H1 (cell line): ENCODE measurements around the gene MSS51. TPM values are rescaled to one million over a fixed set of nuclear protein-coding genes. Genes with fewer than 3 reads are reported as not detected.

Experiments used
- CTCF ChIA-PET: fragments of 300-600 bp; sonication (Branson Sonifier 250); formaldehyde crosslinking; loops from one replicate; lab custom pipeline; 2021; ENCODE audit not compliant: partially characterized antibody; lab: Charles Lee
- POLR2A ChIA-PET: fragments of 300-600 bp; sonication (Branson Sonifier 250); formaldehyde crosslinking; loops from one replicate; lab custom pipeline; 2021; ENCODE audit warnings: inconsistent platforms; ENCODE audit not compliant: partially characterized antibody; lab: Charles Lee
- DNase-seq, 2 experiments: peaks; one replicate each; pipeline versions ENCODE4 v3.0.0 to v3.0.0-alpha.2; 2010 to 2022; ENCODE audit warnings: low spot score in 2 of 2, low read depth in 1 of 2, mixed read lengths in 1 of 2
- FAIRE-seq: peaks from 2 replicates; lab custom pipeline; 2011; peaks lifted over from hg19 to GRCh38; lab: Jason Lieb, UNC
- H2AFZ ChIP-seq: 2 replicates; pipeline ENCODE4 v1.8.1; 2012; ENCODE audit warnings: low read length, inconsistent platforms
- H2AK5ac ChIP-seq: 2 replicates; pipeline ENCODE4 v1.6.1; 2013; ENCODE audit warnings: low read depth, low read length
- H2BK120ac ChIP-seq: replicated peaks from 2 replicates; pipeline ENCODE3; 2013; ENCODE audit warnings: low read depth, low read length, inconsistent platforms
- H2BK12ac ChIP-seq: 2 replicates; pipeline ENCODE4 v1.6.1; 2013; ENCODE audit warnings: low read depth, low read length
- H2BK15ac ChIP-seq: 2 replicates; pipeline ENCODE4 v1.6.1; 2013; ENCODE audit warnings: low read length
- H2BK20ac ChIP-seq: 2 replicates; pipeline ENCODE4 v1.6.1; 2013; ENCODE audit warnings: low read length
- H2BK5ac ChIP-seq: 2 replicates; pipeline ENCODE4 v1.6.1; 2013; ENCODE audit warnings: low read depth, low read length
- H3K14ac ChIP-seq: 2 replicates; pipeline ENCODE4 v1.6.1; 2013; ENCODE audit warnings: inconsistent platforms; ENCODE audit not compliant: insufficient read length
- H3K18ac ChIP-seq: 2 replicates; pipeline ENCODE4 v1.6.1; 2013; ENCODE audit warnings: low read length; ENCODE audit errors: extremely low read depth
- H3K23ac ChIP-seq: 2 replicates; pipeline ENCODE4 v1.6.1; 2013; ENCODE audit warnings: inconsistent platforms; ENCODE audit not compliant: insufficient read length
- H3K23me2 ChIP-seq: 2 replicates; pipeline ENCODE4 v1.6.1; 2013; ENCODE audit warnings: low read depth, low read length
- H3K27ac ChIP-seq: 2 replicates; pipeline ENCODE4 v1.6.1; 2011; ENCODE audit warnings: low read depth, low read length, inconsistent platforms
- H3K27me3 ChIP-seq, 4 experiments: replicated peaks in 1 of 4; 1 replicate in 1 of 4; 2 replicates in 3 of 4; pipeline versions ENCODE4 v1.6.1 to v1.8.1; 2011 to 2013; ENCODE audit warnings: low read length in 3 of 4, mild to moderate bottlenecking in 3 of 4, inconsistent platforms in 2 of 4, mixed read lengths in 2 of 4, moderate library complexity in 1 of 4; ENCODE audit not compliant: control insufficient read depth in 3 of 4, insufficient read depth in 3 of 4; ENCODE audit errors: extremely low read depth in 1 of 4
- H3K36me3 ChIP-seq, 4 experiments: 2 replicates each; pipeline versions ENCODE4 v1.6.1 to v1.8.1; 2011 to 2013; ENCODE audit warnings: mild to moderate bottlenecking in 4 of 4, low read length in 3 of 4, moderate library complexity in 2 of 4, control low read depth in 1 of 4, inconsistent platforms in 1 of 4; ENCODE audit not compliant: insufficient read depth in 4 of 4, control insufficient read depth in 2 of 4
- H3K4ac ChIP-seq: replicated peaks from 2 replicates; pipeline ENCODE3; 2013; ENCODE audit warnings: low read length, low read depth, mixed read lengths, inconsistent platforms; ENCODE audit not compliant: insufficient read length
- H3K4me1 ChIP-seq, 4 experiments: replicated peaks in 1 of 4; 1 replicate in 1 of 4; 2 replicates in 3 of 4; pipeline versions ENCODE4 v1.6.1 to v1.8.1; 2011 to 2013; ENCODE audit warnings: low read length in 3 of 4, inconsistent platforms in 2 of 4, mixed read lengths in 1 of 4; ENCODE audit not compliant: insufficient read depth in 4 of 4, control insufficient read depth in 3 of 4
- H3K4me2 ChIP-seq, 2 experiments: 2 replicates each; pipeline versions ENCODE4 v1.6.1 to v1.8.1; 2011 to 2013; ENCODE audit warnings: low read depth in 2 of 2, low read length in 2 of 2, control low read depth in 1 of 2, inconsistent platforms in 1 of 2, mild to moderate bottlenecking in 1 of 2; ENCODE audit not compliant: insufficient read depth in 1 of 2
- H3K4me3 ChIP-seq, 4 experiments: fragments of 200-600, 300-600 bp in 1 of 4; sonication (generic), shearing (Covaris generic), sonication (Bioruptor Twin) in 1 of 4; 2 replicates each; pipeline versions ENCODE4 v1.5.1 to v1.8.1; 2011 to 2016; ENCODE audit warnings: low read length in 4 of 4, low read depth in 3 of 4, control low read depth in 2 of 4, inconsistent platforms in 2 of 4, mild to moderate bottlenecking in 2 of 4, mixed read lengths in 1 of 4, moderate library complexity in 1 of 4; ENCODE audit not compliant: insufficient read depth in 2 of 4; ENCODE audit errors: extremely low read depth in 1 of 4
- H3K56ac ChIP-seq: replicated peaks from 2 replicates; pipeline ENCODE3; 2013; ENCODE audit warnings: low read depth, mild to moderate bottlenecking, mixed read lengths, low read length, inconsistent platforms; ENCODE audit not compliant: insufficient read length
- H3K79me1 ChIP-seq: 2 replicates; pipeline ENCODE4 v1.6.1; 2013; ENCODE audit warnings: low read depth, low read length, control low read depth
- H3K79me2 ChIP-seq, 2 experiments: 2 replicates each; pipeline versions ENCODE4 v1.6.1 to v1.8.1; 2012 to 2013; ENCODE audit warnings: low read length in 2 of 2, mild to moderate bottlenecking in 2 of 2, inconsistent platforms in 1 of 2; ENCODE audit not compliant: insufficient read depth in 2 of 2, control insufficient read depth in 1 of 2
- H3K9ac ChIP-seq, 4 experiments: replicated peaks in 1 of 4; 1 replicate in 1 of 4; 2 replicates in 3 of 4; pipeline versions ENCODE4 v1.6.1 to v1.8.1; 2011 to 2013; ENCODE audit warnings: low read depth in 3 of 4, low read length in 3 of 4, control low read depth in 2 of 4, mild to moderate bottlenecking in 2 of 4, moderate library complexity in 2 of 4, inconsistent platforms in 1 of 4; ENCODE audit errors: extremely low read depth in 1 of 4
- H3K9me3 ChIP-seq, 2 experiments: 2 replicates each; pipeline versions ENCODE4 v1.6.1 to v1.8.1; 2012 to 2013; ENCODE audit warnings: mild to moderate bottlenecking in 2 of 2, moderate library complexity in 2 of 2, control low read depth in 1 of 2, inconsistent platforms in 1 of 2, low read depth in 1 of 2, low read length in 1 of 2, mixed read lengths in 1 of 2; ENCODE audit not compliant: insufficient read depth in 2 of 2
- H4K20me1 ChIP-seq, 2 experiments: replicated peaks in 1 of 2; 2 replicates each; pipeline versions ENCODE3 to v1.8.1; 2011 to 2013; ENCODE audit warnings: inconsistent platforms in 2 of 2, low read length in 2 of 2, mild to moderate bottlenecking in 1 of 2; ENCODE audit not compliant: insufficient read depth in 2 of 2, control insufficient read depth in 1 of 2
- H4K5ac ChIP-seq: 2 replicates; pipeline ENCODE4 v1.6.1; 2013; ENCODE audit warnings: low read length, low read depth, mixed read lengths, inconsistent platforms; ENCODE audit not compliant: insufficient read length
- H4K8ac ChIP-seq: 2 replicates; pipeline ENCODE4 v1.8.0; 2013; ENCODE audit warnings: mild to moderate bottlenecking, moderate library complexity, low read length, inconsistent platforms; ENCODE audit not compliant: insufficient read depth; ENCODE audit errors: extremely low read depth
- H4K91ac ChIP-seq: replicated peaks from 2 replicates; pipeline ENCODE3; 2013; ENCODE audit warnings: low read length, mixed read lengths, inconsistent platforms; ENCODE audit not compliant: insufficient read length
- BRCA1 ChIP-seq: IDR thresholded peaks from 2 replicates; pipeline ENCODE4 v1.6.1; 2012; ENCODE audit warnings: low read depth, low read length, improper control_type of control experiment
- TAF1 ChIP-seq: IDR thresholded peaks from 2 replicates; pipeline ENCODE4 v1.6.1; 2011; ENCODE audit warnings: mild to moderate bottlenecking, low read depth, low read length
- WGBS, 2 experiments: shearing (Covaris generic) in 1 of 2; methylation state at CpG; one replicate each; pipeline versions ENCODE4 v1.1.6 to v1.1.7; 2013 to 2015; ENCODE audit warnings: low lambda C conversion rate in 2 of 2, mixed read lengths in 2 of 2, inconsistent platforms in 1 of 2, low coverage in 1 of 2, missing lambda C conversion rate in 1 of 2; ENCODE audit not compliant: insufficient replicate concordance in 2 of 2, insufficient coverage in 1 of 2, insufficient read length in 1 of 2; ENCODE audit errors: extremely low coverage in 1 of 2, missing lambda C conversion rate in 1 of 2; 5-methylcytosine and 5-hydroxymethylcytosine counted together
- polyA plus RNA-seq, 7 experiments: library from polyadenylated mRNA; depleted of rRNA in 3 of 7; stranded (reverse) in 5 of 7; unstranded in 2 of 7; fragments of >200 nt in 5 of 7; fragments of 200-250 nt in 2 of 7; gene quantifications; 1 replicate in 5 of 7; 2 replicates in 1 of 7; 4 replicates in 1 of 7; pipeline versions ENCODE4 v1.2.1 to v1.2.3, GENCODE V29; 2011 to 2013; ENCODE audit warnings: missing spikeins in 2 of 7, mixed read lengths in 2 of 7
- total RNA-seq: library from RNA; stranded (reverse); fragmentation: NEBNext Ultra II Directional; extraction: Animal tissue kit (Norgen Biotek cat#: 25700); gene quantifications from 2 replicates; pipeline ENCODE4 v1.2.1, GENCODE V29; 2021

MSS51 gene
- total and polyA plus RNA-seq, 2 of the 8 experiments (the other 6 are each of a cell fraction or from before 2014, with no cell fraction given): 1.5 to 1.7 TPM

DNA sequence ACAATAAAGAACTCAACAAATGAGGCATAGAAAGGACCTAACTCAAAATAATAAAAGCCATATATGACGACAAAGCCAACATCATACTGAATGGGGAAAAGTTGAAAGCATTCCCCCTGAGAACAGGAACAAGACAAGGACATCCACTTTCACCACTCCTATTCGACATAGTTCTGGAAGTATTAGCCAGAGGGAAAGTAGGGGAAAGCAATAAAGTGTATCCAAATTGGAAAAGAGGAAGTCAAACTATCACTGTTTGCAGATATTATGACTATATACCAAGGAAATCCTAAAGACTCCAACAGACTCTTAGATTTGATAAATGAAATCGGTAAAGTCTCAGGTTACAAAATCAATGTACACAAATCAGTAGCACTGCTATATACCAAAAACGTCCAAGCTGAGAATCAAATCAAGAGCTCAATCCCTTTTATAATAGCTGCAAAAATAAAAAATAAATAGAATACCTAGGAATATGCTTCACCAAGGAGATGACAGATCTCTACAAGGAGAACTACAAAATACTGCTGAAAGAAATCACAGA, 24.3 kb downstream of the MSS51 start:
- DNase-seq (no peak), FAIRE-seq (no peak)
- H2BK20ac ChIP-seq: no peak overlapping the region
- CTCF ChIA-PET: interaction anchor here (0.7 kb wide), 1 partner anchor 131 kb away, joined by 3 read pairs; no protein-coding TSS in a partner anchor
- H3K36me3 ChIP-seq: no peaks in the 10 kb centered on the region; a peak in 1 of 8 replicates
- no peak overlapping the region for H3K56ac ChIP-seq
- H2AK5ac ChIP-seq: no peak overlapping the region
- peaks cover 7% of the 10 kb centered on the region for H3K23me2 ChIP-seq
- H3K9ac ChIP-seq: no peak overlapping the region
- H3K18ac ChIP-seq: no peak overlapping the region
- H4K20me1 ChIP-seq: peaks cover 0 to 7% of the 10 kb centered on the region in 2 experiments
- no peak overlapping the region for H4K8ac ChIP-seq
- H2AFZ ChIP-seq: no peak overlapping the region
- no peak overlapping the region for H3K14ac ChIP-seq
- peaks cover 0 to 3% (median 1%) of the 10 kb centered on the region in 4 experiments; a peak in 3 of 7 replicates for H3K4me1 ChIP-seq
- no peak overlapping the region for H3K4ac ChIP-seq
- H3K27ac ChIP-seq: no peak overlapping the region
- no peak overlapping the region for H3K4me2 ChIP-seq
- no peak overlapping the region for H2BK12ac ChIP-seq
- peaks cover 6% of the 10 kb centered on the region for H3K79me1 ChIP-seq
- H2BK5ac ChIP-seq: no peak overlapping the region
- no peak overlapping the region for H3K4me3 ChIP-seq
- H3K23ac ChIP-seq: no peak overlapping the region
- no peak overlapping the region for H4K91ac ChIP-seq
- no peak overlapping the region for H2BK15ac ChIP-seq
- H3K27me3 ChIP-seq: no peaks in the 10 kb centered on the region
- TF ChIP-seq BRCA1: no peak
- TF ChIP-seq TAF1: no peak
- TF ChIP-seq, all 59 proteins: peak for 0
- POLR2A ChIA-PET: no interaction called here
- H3K9me3 ChIP-seq: no peaks in the 10 kb centered on the region
- 86% methylated on average over 4 of the region's 4 CpGs; no CpG with 5 or more reads in 1 of the 2 experiments for WGBS, 2 experiments
- no peak overlapping the region for H2BK120ac ChIP-seq
- H3K79me2 ChIP-seq: peaks cover 3 to 79% of the 10 kb centered on the region in 2 experiments; a peak in 3 of 4 replicates
- no peak overlapping the region for H4K5ac ChIP-seq
